ENCODE measurements around the gene NDUFAF8.

Gene NDUFAF8, protein sequence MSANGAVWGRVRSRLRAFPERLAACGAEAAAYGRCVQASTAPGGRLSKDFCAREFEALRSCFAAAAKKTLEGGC

GRCh38 chr17:81238815-81239713, at the start of gene NDUFAF8, which contains the start of gene TEPSIN:
Gene NDUFAF8 (plus strand): TSS chr17:81239318. CDS start chr17:81239364, 46 bp downstream.
Gene TEPSIN (minus strand): TSS chr17:81239055. CDS start chr17:81239033, 22 bp downstream.
- DNase-seq = peak; percentile 99

DNA sequence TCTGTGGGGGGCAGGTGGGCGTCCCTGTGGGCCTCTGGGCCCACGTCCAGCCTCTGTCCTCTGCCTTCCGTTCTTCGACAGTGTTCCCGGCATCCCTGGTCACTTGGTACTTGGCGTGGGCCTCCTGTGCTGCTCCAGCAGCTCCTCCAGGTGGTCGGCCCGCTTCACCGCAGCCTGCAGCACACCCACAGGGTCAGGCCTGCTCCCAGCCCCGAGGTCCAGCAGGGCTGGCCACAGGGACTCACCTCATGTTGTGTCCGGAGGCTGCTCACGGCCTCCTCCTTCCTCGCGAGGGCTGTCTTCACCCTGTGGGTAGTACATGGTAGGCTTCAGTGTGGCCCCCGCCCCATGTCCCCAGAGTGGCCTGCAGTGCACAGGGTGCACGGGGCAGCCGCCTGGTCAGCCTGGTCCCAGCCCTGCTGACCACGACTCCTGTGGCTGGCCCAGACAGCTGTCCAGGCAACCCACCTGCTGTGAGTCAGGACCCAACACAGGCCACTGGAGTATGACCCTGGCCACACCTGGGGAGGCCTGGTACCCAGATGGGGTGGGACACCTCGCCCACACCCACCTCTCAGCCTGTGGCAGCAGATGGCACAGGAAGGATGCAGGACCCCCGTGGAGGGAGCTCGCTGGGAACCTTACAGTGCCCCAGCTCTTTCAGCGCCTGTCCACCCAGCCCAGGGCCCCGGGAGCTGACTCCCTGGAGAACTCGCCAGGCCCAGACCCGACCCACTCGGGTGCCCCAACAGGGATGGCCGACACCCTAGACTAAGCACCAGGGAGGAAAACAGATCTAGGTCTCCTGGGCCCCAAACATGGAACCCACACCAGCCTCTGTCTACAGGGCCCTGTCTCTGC, 49.2 kb upstream of the NDUFAF8 start:
- DNase-seq = no peak

DNA sequence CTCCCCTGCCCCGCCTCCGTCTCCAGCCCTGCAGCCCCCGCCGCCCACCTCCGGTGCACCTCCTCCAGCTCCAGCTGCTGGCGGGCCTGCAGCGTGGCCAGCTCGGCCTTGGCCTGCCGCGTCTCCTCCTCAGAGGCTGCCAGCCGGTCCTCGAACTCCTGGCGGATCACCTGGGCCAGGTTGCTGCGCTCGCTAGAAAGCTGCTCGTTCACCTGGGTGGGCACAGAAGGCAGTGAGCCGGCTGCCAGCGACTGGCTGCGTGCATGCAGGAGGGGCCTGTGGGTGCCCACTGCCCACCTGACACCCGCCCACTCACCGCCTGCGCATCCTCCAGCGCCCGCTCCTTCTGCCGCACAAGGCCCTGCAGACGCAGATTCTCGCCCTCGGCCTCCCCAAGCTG, 48.5 kb upstream of the NDUFAF8 start:
- DNase-seq = no peak

- no peak for DNase-seq
These were observed 48.0 kb upstream of the NDUFAF8 start for GRCh38 chr17:81191116-81191515.

DNA sequence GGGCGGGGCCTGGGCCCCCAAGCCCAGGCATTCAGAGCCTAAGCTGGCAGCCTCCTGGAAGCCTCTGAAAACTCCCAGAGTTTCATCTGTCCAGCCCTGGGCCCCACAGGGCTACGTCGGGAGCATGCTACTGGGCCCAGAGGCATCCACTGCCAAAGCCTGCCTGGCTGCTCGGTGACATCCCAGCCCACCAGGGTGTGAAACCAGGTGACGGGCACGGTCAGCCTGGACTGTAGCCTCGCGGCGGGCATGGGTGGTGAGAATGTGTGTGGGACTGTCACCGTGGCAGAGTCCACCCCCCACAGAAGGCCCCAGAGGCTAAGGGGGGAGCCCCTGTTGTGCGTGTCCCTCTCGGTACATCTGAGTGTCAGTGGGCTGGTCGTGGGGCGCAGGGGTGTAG, 47.5 kb upstream of the NDUFAF8 start:
- DNase-seq = no peak

GRCh38 chr17:81192386-81193050, 46.6 kb upstream of the NDUFAF8 start:
- DNase-seq = no peak

- no peak for DNase-seq
These were observed 46.1 kb upstream of the NDUFAF8 start for GRCh38 chr17:81193051-81193410.

DNA sequence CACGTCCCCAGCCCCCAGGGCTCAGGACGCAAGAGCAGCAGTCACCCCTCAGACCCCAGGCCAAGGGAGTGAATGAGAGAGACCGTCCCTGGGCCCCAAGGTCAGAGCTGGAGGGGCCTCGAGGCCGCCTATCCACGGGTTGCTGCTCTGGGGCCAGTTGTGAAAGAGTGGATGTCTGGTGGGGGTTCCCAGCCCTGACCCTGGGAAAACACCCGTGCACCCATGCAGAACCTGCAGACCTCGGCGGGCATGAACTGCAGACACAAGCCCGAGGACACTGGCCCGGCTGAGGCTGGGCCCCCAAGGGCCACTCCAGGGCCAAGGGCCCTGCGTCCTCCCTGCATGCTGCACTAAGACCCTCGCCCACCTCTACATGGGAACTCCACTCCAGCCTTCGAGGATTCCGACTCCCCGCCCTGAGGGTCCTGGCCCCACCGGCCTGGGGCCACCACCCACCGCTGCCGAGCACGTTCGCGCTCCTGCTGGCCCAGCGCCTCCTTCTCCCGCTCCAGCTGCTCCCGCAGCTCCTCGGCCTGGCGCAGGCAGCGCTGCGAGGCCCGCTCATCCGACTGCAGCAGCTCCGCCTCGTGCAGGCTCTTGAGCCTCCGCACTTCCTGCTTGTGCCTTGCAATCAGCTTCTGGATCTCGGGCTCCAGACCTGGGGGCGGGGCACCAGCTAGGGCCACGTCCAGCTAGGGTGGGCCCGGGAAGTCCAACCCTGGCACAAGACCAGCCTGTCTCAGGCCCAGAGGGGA, 45.5 kb upstream of the NDUFAF8 start:
- no peak for DNase-seq

- DNase-seq = no peak
These were observed 44.8 kb upstream of the NDUFAF8 start for GRCh38 chr17:81194225-81194760.

DNA sequence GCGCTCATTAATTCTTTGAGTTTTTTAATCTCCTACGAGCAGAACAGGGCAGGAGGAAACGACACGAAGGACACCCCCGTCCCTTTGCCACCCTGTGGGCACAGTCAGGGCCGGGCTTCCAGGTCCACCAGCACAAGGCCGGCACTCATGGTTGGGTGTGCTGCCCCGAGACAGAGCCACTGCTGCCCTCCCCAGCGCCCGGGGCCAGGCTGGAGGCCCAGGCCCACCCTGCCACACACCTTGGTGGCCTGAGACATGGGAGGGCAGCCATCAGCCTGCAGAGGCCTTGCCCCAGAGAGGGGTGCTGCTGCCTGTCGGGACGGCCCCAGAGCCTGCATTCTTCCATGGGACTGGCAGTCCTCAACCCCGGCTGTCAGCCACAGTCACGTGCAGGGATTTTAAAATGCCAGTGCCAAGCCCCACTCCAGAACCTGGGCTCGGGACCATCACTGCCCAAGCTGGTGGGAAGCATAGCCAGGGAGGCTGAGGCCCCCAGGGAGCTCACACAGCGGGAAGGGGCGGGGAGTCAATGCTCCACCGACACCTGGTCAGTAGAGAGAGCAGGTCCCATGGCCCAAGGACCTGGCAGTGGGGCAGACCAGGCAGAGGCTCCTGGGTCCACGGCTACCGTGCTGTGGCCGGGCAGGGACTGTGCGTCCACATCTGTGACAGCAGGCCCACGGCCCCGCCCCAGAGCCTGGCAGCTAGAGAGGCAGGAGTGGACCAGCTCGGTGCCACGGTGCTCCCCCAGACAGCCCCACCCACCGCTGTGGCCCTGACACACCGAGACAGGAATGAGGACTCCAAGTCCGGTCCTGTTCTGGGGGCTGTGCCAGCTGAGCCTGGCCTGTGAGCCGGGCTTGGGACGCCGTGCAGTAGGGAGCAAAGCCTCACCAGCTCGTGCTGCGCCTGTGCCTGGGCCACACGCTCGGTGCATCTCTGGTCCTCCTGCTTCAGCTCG, 43.9 kb upstream of the NDUFAF8 start:
- DNase-seq = no peak

- DNase-seq = no peak
These were observed 43.1 kb upstream of the NDUFAF8 start for GRCh38 chr17:81195941-81196495.

- no peak for DNase-seq
These were observed 42.4 kb upstream of the NDUFAF8 start for GRCh38 chr17:81196505-81197408.

DNA sequence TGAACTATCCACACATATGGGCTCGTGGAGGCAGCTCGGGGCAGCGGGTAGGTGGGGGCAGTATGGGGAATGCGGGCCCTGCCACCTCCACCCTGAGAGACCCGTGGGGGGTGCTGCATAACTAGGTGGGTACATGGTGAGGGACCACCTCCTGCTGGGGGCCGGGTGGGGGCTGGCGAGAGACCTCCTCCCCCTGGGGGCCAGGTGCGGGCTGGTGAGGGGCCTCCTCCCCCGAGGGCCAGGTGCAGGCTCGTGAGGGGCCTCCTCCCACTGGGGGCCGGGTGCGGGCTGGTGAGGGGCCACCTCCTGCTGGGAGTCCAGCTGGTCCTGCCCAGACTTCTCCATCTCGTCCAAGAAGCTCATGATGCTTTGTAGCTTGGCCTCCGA, 41.7 kb upstream of the NDUFAF8 start:
- DNase-seq = no peak

DNA sequence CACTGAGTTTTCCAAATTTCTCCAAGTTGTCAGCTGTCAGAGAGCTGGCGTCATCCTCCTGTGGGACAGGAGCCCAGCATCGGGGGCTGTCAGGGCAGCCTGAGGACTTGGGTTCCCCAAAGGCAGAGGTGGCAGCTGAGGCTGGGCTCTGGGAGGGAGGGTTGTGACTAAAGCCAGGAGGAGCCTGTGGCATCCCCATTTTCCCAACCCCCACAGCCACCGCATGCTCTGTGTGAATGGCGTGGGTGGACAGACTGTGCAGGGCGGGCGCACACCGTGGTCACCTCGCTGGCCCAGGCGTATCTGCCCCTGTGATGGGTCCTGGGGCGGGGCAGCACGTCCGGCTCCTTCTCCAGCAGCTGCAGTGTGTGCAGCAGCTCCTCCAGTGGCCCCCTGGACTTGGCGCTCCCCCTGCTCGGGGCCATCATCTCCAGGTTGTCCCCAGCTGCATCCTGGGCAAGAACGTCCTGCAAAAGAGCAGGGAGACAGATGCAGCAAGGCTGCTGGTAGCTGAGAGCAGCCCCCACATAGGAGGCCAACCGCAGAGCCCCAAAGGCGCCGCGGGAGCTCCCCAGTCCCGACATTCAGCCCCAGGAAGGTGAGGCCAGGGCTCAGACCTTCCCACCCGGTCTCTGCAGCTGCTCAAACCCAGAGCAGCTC, 41.2 kb upstream of the NDUFAF8 start:
- no peak for DNase-seq

- DNase-seq = no peak
These were observed 40.2 kb upstream of the NDUFAF8 start for GRCh38 chr17:81198826-81199481.

- no peak for DNase-seq
These were observed 39.7 kb upstream of the NDUFAF8 start for GRCh38 chr17:81199482-81199830.

DNA sequence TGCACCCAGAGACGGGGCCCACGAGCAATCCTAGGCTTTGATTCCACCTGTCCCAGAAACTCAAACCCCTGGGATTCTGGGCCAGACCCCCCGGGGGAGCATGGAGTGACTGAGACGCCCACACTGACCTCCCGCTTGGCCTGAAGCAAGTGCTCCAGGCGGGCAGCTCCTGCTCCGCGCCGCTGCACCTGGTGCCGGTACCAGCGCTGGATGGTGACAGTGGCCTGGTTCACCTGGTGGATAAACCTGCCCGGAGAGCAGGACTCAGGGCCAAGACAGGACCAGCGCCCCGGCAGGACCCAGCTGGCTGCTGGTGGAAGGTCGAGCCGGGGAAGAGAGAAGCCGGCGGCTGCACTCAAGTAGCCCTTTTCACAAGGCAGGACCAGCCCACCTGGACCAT, 38.9 kb upstream of the NDUFAF8 start:
- no peak for DNase-seq

All from NCI-H2171 (cell line).